ENCODE measurements around the gene CHST9.

DNA sequence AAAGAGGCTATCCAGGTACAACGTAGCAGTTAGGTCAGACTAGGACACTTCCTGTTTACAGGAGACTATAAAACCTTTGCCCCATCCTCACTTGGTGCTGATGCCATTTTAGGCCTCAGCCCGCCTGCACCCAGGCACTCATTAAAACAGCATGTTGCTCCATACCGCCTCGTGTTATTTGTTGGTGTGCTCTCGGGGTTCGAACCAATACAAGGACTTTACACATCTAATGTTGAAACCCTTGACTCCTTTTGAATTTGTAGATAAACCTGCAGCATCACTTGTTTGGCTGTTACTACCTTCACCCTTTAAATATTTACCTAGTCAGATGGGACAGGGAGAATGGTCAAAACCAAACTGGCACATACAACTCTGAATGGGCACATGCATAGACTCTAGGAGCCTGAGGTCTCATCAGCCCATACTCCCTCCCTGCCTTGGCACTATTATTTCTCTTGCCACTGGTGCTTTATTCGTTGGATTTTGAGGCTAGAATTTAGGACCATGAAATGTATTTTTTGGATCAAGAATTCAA lies 40.9 kb upstream of the CHST9 start:
- TF ChIP-seq, protein P1, sequence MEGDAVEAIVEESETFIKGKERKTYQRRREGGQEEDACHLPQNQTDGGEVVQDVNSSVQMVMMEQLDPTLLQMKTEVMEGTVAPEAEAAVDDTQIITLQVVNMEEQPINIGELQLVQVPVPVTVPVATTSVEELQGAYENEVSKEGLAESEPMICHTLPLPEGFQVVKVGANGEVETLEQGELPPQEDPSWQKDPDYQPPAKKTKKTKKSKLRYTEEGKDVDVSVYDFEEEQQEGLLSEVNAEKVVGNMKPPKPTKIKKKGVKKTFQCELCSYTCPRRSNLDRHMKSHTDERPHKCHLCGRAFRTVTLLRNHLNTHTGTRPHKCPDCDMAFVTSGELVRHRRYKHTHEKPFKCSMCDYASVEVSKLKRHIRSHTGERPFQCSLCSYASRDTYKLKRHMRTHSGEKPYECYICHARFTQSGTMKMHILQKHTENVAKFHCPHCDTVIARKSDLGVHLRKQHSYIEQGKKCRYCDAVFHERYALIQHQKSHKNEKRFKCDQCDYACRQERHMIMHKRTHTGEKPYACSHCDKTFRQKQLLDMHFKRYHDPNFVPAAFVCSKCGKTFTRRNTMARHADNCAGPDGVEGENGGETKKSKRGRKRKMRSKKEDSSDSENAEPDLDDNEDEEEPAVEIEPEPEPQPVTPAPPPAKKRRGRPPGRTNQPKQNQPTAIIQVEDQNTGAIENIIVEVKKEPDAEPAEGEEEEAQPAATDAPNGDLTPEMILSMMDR (IDR thresholded peaks at IDR 0.05; ENCODE audit: poor library complexity) = no peak
- TF ChIP-seq EZH2 (IDR thresholded peaks at IDR 0.05; ENCODE audit: borderline replicate concordance) (no peak), EZH2phosphoT487 (IDR thresholded peaks at IDR 0.05; ENCODE audit: low read depth, severe bottlenecking, unreplicated experiment) (no peak)

All from hepatocyte (in vitro differentiated cells).